Measurements from ENCODE around the gene CHRNA7. TPM values are rescaled to one million over a fixed set of nuclear protein-coding genes. Genes with fewer than 3 reads are reported as not detected.

The CHRNA7 gene
- total RNA-seq, 4 donors from 2014 or later = 10.7 to 55.9 (median 38.2) TPM

DNA sequence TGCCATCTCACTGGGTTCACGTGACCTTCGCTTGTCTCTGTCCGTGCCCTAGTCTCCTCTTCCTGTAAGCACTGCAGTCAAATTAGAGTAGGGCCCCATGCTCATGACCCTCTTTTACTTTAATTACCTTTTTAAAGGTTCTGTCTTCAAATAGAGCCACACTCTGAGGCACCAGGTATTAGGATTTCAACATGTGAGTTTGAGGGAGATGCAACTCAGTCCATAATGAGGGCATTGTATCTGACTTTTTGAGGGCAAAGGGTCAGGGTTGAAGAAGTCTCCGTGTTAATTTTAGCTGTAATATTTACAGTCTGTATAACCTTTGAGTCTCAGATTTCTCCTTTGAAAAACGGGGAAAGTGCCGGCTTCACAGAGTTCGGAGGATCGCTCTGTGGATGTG is 82.9 kb downstream of the CHRNA7 start:
- H3K27me3 ChIP-seq = no peaks in the 10 kb centered on the region
- no peaks in the 10 kb centered on the region for H3K4me1 ChIP-seq
- H3K4me3 ChIP-seq = no peak overlapping the region
- no peak overlapping the region for H3K27ac ChIP-seq
- peaks cover 0 to 8% (median 0%) of the 10 kb centered on the region in 3 donors for H3K36me3 ChIP-seq
- no peak for TF ChIP-seq POLR2A (IDR thresholded peaks at IDR 0.05)
- TF ChIP-seq, protein P1, sequence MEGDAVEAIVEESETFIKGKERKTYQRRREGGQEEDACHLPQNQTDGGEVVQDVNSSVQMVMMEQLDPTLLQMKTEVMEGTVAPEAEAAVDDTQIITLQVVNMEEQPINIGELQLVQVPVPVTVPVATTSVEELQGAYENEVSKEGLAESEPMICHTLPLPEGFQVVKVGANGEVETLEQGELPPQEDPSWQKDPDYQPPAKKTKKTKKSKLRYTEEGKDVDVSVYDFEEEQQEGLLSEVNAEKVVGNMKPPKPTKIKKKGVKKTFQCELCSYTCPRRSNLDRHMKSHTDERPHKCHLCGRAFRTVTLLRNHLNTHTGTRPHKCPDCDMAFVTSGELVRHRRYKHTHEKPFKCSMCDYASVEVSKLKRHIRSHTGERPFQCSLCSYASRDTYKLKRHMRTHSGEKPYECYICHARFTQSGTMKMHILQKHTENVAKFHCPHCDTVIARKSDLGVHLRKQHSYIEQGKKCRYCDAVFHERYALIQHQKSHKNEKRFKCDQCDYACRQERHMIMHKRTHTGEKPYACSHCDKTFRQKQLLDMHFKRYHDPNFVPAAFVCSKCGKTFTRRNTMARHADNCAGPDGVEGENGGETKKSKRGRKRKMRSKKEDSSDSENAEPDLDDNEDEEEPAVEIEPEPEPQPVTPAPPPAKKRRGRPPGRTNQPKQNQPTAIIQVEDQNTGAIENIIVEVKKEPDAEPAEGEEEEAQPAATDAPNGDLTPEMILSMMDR (IDR thresholded peaks at IDR 0.05) = no peak
- no peak for DNase-seq
- no peaks in the 10 kb centered on the region for H3K9me3 ChIP-seq

DNA sequence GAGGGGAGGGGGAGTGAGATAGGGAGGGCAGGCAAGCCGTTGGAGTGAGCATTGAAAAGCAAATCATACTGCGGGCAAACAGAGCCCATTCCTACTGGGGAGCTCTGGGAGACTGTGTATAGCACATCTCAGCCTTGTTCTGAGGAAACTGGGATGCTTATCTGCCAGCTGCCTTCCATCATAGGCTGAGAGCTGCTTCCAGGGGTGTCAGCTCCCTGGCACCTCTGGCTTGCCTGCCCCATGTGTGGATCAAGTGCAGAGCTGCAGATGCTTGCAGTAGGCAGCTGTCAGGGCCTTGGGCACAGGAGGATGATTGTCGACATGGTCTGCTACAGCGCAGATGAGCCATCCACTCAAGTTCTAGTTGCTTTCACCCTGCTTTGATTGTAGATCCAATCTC is 86.8 kb downstream of the CHRNA7 start:
- Histone ChIP-seq H3K4me1 (no peaks in the 10 kb centered on the region), H3K9me3 (no peaks in the 10 kb centered on the region), H3K27ac (no peak overlapping the region), H3K27me3 (no peaks in the 10 kb centered on the region), H3K4me3 (no peak overlapping the region), H3K36me3 (peaks cover 0 to 5% (median 0%) of the 10 kb centered on the region in 3 donors)
- TF ChIP-seq, protein P1 (IDR thresholded peaks at IDR 0.05) = no peak
- TF ChIP-seq POLR2A (IDR thresholded peaks at IDR 0.05) = no peak
- no peak for DNase-seq

DNA sequence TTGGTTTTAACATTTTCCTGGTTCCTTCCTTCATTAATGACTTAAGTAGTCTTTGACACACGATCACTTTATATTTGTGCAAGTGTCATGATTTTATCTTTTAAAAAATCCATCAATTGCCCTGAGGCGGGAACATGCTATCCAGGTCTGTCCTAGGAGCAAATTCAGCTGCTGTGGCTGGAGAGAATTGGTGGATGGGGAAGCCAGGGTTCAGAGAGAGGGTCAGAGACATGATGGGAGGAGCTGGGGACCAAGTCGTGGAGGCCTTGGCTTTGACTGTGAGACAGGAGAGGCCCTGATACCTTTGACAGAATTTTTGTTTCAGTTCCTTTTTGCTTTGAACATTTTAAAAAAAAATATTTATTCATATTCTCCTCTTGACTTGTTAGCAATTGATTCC is 89.0 kb downstream of the CHRNA7 start:
- H3K9me3 ChIP-seq = no peaks in the 10 kb centered on the region
- no peaks in the 10 kb centered on the region for H3K27me3 ChIP-seq
- no peaks in the 10 kb centered on the region for H3K36me3 ChIP-seq
- H3K27ac ChIP-seq = no peak overlapping the region
- DNase-seq = no peak
- TF ChIP-seq, protein P1 (IDR thresholded peaks at IDR 0.05) = no peak
- TF ChIP-seq POLR2A (IDR thresholded peaks at IDR 0.05) = no peak
- no peaks in the 10 kb centered on the region for H3K4me1 ChIP-seq
- H3K4me3 ChIP-seq = no peak overlapping the region

DNA sequence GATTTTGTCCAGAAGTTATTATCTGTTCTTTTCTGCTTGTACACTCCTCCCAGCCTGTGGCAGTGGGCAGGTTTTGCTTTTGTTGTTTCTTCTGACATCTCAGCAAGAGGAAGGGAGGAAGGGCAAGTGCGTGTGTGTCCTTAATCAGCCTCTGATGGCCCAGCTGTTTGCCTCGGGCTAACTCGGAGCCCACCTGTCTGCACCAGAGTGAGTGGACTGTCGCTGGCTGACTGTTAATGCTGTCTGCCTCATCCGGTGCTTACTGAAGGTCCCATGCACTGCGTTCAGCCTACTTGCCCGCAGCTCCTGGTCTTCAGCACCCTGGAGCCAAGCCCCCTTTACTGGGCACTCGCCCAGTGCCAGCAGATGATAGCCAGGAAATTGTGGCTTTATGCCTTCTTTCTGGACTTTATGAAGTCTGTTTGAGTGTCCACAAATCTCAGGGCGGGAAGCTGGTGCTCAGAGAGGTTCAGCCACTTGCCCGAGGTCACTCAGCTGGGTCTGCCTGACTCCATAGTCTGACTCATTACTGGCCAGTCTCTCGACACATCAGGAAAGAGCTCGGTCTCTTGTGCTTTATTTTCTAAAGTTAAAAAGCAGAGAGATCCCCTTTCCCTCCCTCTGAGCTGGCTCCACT is 89.5 kb downstream of the CHRNA7 start:
- H3K36me3 ChIP-seq = no peaks in the 10 kb centered on the region
- TF ChIP-seq, protein P1 (IDR thresholded peaks at IDR 0.05) = no peak
- TF ChIP-seq POLR2A (IDR thresholded peaks at IDR 0.05) = no peak
- H3K4me3 ChIP-seq = no peak overlapping the region
- H3K9me3 ChIP-seq = no peaks in the 10 kb centered on the region
- no peaks in the 10 kb centered on the region for H3K4me1 ChIP-seq
- H3K27me3 ChIP-seq = no peaks in the 10 kb centered on the region
- H3K27ac ChIP-seq = no peak overlapping the region
- DNase-seq = no peak

DNA sequence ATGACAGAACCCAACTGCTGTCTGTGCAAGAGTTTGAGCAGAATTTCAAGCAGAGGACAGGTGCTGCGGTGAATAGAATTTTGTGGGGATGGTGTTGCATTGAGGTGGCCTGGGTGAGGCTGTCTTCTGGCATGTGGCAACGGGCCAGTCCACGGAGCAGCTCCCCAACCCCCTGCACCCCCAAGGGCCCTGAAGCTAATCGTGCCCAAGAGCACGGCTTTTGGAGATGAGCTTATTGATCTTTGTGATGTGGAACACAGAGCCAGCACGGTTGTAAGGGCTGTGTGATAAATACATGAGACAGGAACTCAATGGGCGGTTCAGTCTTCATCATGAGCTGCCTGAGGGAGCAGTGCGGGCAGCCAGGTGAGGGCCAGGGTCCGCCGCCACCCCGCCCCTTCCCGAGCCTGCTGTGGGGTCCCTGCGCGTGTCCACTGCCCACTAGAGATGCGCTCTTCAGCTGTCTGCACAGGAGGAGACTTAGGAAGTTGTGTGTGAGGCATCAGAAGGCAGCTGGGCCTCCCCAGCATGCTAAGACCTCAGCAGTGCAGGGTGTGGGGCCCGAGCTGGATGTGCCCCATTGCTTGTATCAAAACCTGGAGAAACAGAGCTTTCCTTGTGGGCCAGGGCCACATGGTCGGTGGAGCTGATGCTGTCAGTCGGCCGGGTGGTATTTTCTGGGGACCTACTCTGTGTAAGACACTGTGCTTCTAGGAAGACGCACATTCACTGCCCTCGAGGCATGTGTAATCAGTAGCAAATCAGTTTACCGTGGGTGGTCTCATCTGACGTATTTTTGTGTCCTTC is 90.5 kb downstream of the CHRNA7 start:
- TF ChIP-seq POLR2A (IDR thresholded peaks at IDR 0.05) = no peak
- TF ChIP-seq, protein P1 (IDR thresholded peaks at IDR 0.05) = no peak

More for the DNA sequence above, 90.5 kb downstream of the CHRNA7 start:
- H3K27me3 ChIP-seq = no peaks in the 10 kb centered on the region
- H3K36me3 ChIP-seq = no peaks in the 10 kb centered on the region
- no peak for DNase-seq
- no peak overlapping the region for H3K27ac ChIP-seq
- no peaks in the 10 kb centered on the region for H3K9me3 ChIP-seq
- no peaks in the 10 kb centered on the region for H3K4me1 ChIP-seq
- no peak overlapping the region for H3K4me3 ChIP-seq

Measured in Peyer's patch (tissue), 4 donors.